ENCODE results near the gene TAF4.

- TF ChIP-seq CTCF (IDR thresholded peaks at IDR 0.05) (no peak), ZFX (IDR thresholded peaks at IDR 0.05; ENCODE audit: borderline replicate concordance) (no peak)
Observed at GRCh38 chr20:61967300-61967699, 98.4 kb downstream of the TAF4 start.

All from 22Rv1 (cell line).